HCT116 (cell line): ENCODE data around the gene DMXL2. TPM values are rescaled to one million over a fixed set of nuclear protein-coding genes. Genes with fewer than 3 reads are reported as not detected.

Experiments used
- ATAC-seq: fragments of 200-7000 bp; cut with Tn5 transposase; 2 replicates; pipeline ENCODE4 v1.9.1; 2020; ENCODE audit warnings: mild to moderate bottlenecking, moderate library complexity
- BruUV-seq: library from RNA; stranded (reverse); fragments of 400-500 nt; replicated peaks from 2 replicates; lab custom pipeline; 2021; lab: Mats Ljungman, UMichigan
- CTCF ChIA-PET: fragments of 300-600 bp; sonication (Branson Sonifier 250); formaldehyde crosslinking; loops from one replicate; lab custom pipeline; 2021; ENCODE audit warnings: antibody characterized with exemption; lab: Charles Lee
- POLR2A ChIA-PET: fragments of 300-600, 350-600 bp; sonication (Branson Sonifier 250); formaldehyde crosslinking; loops from one replicate; lab custom pipeline; 2021; ENCODE audit warnings: antibody characterized with exemption; lab: Charles Lee
- RAD21 ChIA-PET, 2 experiments: fragments of 300-600 bp; sonication (Branson Sonifier 250); formaldehyde crosslinking; loops; one replicate each; lab custom pipeline; 2023; ENCODE audit warnings: low total read pairs in 2 of 2; ENCODE audit not compliant: uncharacterized antibody in 2 of 2, unreplicated experiment in 2 of 2, low non-redundant PET in 1 of 2; lab: Charles Lee
- DNase-seq: peaks from one replicate; pipeline ENCODE4 v3.0.0-alpha.2; 2010; ENCODE audit warnings: low read depth, low spot score
- H2AFZ ChIP-seq: fragments of 200-600 bp; shearing (Covaris generic), sonication (generic); 2 replicates; pipeline ENCODE4 v1.6.1; 2017; ENCODE audit warnings: low read depth, mixed run types, mixed read lengths, antibody characterized with exemption, low read length; ENCODE audit not compliant: poor library complexity, severe bottlenecking
- H3K27ac ChIP-seq: 2 replicates; pipeline ENCODE4 v1.5.1; 2012; ENCODE audit warnings: low read depth, low read length
- H3K27me3 ChIP-seq: fragments of 200-600 bp; sonication (generic); 2 replicates; pipeline ENCODE4 v1.6.1; 2016; ENCODE audit warnings: mixed run types, low read length, mixed read lengths; ENCODE audit not compliant: insufficient read depth
- H3K36me3 ChIP-seq, 2 experiments: fragments of 200-500 bp in 1 of 2; fragments of 200-600 bp in 1 of 2; sonication (Bioruptor generic) in 1 of 2; sonication (generic) in 1 of 2; 2 replicates each; pipeline versions ENCODE4 v1.5.1 to v1.6.1; 2014 to 2016; ENCODE audit warnings: low read length in 2 of 2, inconsistent platforms in 1 of 2, mixed read lengths in 1 of 2, mixed run types in 1 of 2; ENCODE audit not compliant: insufficient read depth in 2 of 2, control insufficient read depth in 1 of 2
- H3K4me1 ChIP-seq, 2 experiments: fragments of 200-600 bp in 1 of 2; sonication (generic) in 1 of 2; 2 replicates each; pipeline versions ENCODE4 v1.5.1 to v1.6.1; 2012 to 2017; ENCODE audit warnings: low read length in 2 of 2, inconsistent platforms in 1 of 2, mild to moderate bottlenecking in 1 of 2, mixed read lengths in 1 of 2, mixed run types in 1 of 2, moderate library complexity in 1 of 2; ENCODE audit not compliant: insufficient read depth in 2 of 2, control insufficient read depth in 1 of 2
- H3K4me2 ChIP-seq: fragments of 200-600 bp; sonication (generic); 2 replicates; pipeline ENCODE4 v1.6.1; 2017; ENCODE audit warnings: mixed run types, low read length, mixed read lengths
- H3K4me3 ChIP-seq, 2 experiments: fragments of 200-600 bp in 1 of 2; sonication (generic) in 1 of 2; replicated peaks in 1 of 2; 2 replicates each; pipeline ENCODE4 v1.5.1; 2011 to 2016; ENCODE audit warnings: low read length in 2 of 2, control low read depth in 1 of 2, low read depth in 1 of 2, mild to moderate bottlenecking in 1 of 2, mixed read lengths in 1 of 2, mixed run types in 1 of 2
- H3K79me2 ChIP-seq: fragments of 200-600 bp; sonication (generic); 2 replicates; pipeline ENCODE4 v1.6.1; 2017; ENCODE audit warnings: mild to moderate bottlenecking, mixed run types, low read length, moderate library complexity, mixed read lengths; ENCODE audit not compliant: insufficient read depth
- H3K9ac ChIP-seq: fragments of 200-600 bp; sonication (generic); 2 replicates; pipeline ENCODE4 v1.6.1; 2016; ENCODE audit warnings: low read length, mixed read lengths
- H3K9me2 ChIP-seq: fragments of 200-600 bp; sonication (generic), shearing (Covaris generic); 2 replicates; pipeline ENCODE4 v1.6.1; 2017; ENCODE audit warnings: mixed run types, mild to moderate bottlenecking, moderate library complexity; ENCODE audit not compliant: insufficient read depth
- H3K9me3 ChIP-seq, 2 experiments: fragments of 200-500 bp in 1 of 2; fragments of 200-600 bp in 1 of 2; sonication (Bioruptor generic) in 1 of 2; sonication (generic) in 1 of 2; 2 replicates each; pipeline ENCODE4 v1.6.1; 2014 to 2017; ENCODE audit warnings: low read length in 2 of 2, mixed read lengths in 2 of 2, inconsistent platforms in 1 of 2, low read depth in 1 of 2, mild to moderate bottlenecking in 1 of 2, mixed run types in 1 of 2, moderate library complexity in 1 of 2; ENCODE audit not compliant: control insufficient read depth in 1 of 2, insufficient read depth in 1 of 2
- H4K20me1 ChIP-seq: fragments of 200-600 bp; sonication (generic), shearing (Covaris generic); 2 replicates; pipeline ENCODE4 v1.6.1; 2017; ENCODE audit warnings: mixed run types, mild to moderate bottlenecking, moderate library complexity; ENCODE audit not compliant: insufficient read depth
- CBX3 ChIP-seq: IDR thresholded peaks from 2 replicates; pipeline ENCODE4 v1.6.1; 2012; ENCODE audit warnings: low read depth
- CEBPB ChIP-seq: IDR thresholded peaks from 2 replicates; pipeline ENCODE4 v1.6.1; 2012; ENCODE audit warnings: low read depth
- EGR1 ChIP-seq: IDR thresholded peaks from 2 replicates; pipeline ENCODE4 v1.6.1; 2012; ENCODE audit warnings: low read depth
- EZH2 ChIP-seq: fragments of 200-600 bp; sonication (generic); IDR thresholded peaks from 2 replicates; pipeline ENCODE4 v1.6.1; 2017; ENCODE audit warnings: antibody characterized with exemption, mixed run types
- FOSL1 ChIP-seq: IDR thresholded peaks from 2 replicates; pipeline ENCODE4 v1.6.1; 2012; ENCODE audit warnings: low read depth
- POLR2A ChIP-seq: IDR thresholded peaks from 2 replicates; pipeline ENCODE4 v1.7.0; 2011; ENCODE audit warnings: borderline replicate concordance; ENCODE audit not compliant: insufficient read depth, insufficient read length; ENCODE audit errors: extremely low read depth
- POLR2AphosphoS5 ChIP-seq: IDR thresholded peaks from 2 replicates; pipeline ENCODE4 v1.6.1; 2011; ENCODE audit warnings: mild to moderate bottlenecking, low read depth, low read length, moderate library complexity
- RAD21 ChIP-seq: IDR thresholded peaks from 2 replicates; pipeline ENCODE4 v1.6.1; 2012; ENCODE audit warnings: low read depth, mild to moderate bottlenecking
- SIN3A ChIP-seq: IDR thresholded peaks from 2 replicates; pipeline ENCODE4 v1.6.1; 2012; ENCODE audit warnings: low read depth
- YY1 ChIP-seq: IDR thresholded peaks from 2 replicates; pipeline ENCODE4 v1.6.1; 2011; ENCODE audit warnings: low read length, low read depth, moderate library complexity, mild to moderate bottlenecking; ENCODE audit not compliant: insufficient replicate concordance; ENCODE audit errors: extremely low read depth
- ZFX ChIP-seq: fragments of 450-650 bp; IDR thresholded peaks from 2 replicates; pipeline ENCODE4 v1.6.1; 2017
- ZNF274 ChIP-seq: fragments of 200-500 bp; sonication (Bioruptor generic); IDR thresholded peaks from 2 replicates; pipeline ENCODE4 v1.6.1; 2014; ENCODE audit warnings: mild to moderate bottlenecking, low read depth, low read length, inconsistent platforms
- intact Hi-C: fragments of 100-400 bp; cut with micrococcal nuclease; formaldehyde crosslinking; loops from 2 replicates; pipeline ENCODE4 v1.10.0; 2022
- total RNA-seq: library from RNA; stranded (reverse); gene quantifications from one replicate; pipeline ENCODE4 v1.2.1, GENCODE V29; 2021; ENCODE audit not compliant: unreplicated experiment
- TF ChIP-seq, protein P1 (sequence below): IDR thresholded peaks from 2 replicates; pipeline ENCODE4 v1.6.1; 2012
- TF ChIP-seq, protein P2 (sequence below): IDR thresholded peaks from 2 replicates; pipeline ENCODE4 v1.6.1; 2012
- TF ChIP-seq, protein P3 (sequence below), 3 experiments: fragments of 200-600 bp in 1 of 3; sonication (generic) in 1 of 3; IDR thresholded peaks in 2 of 3; conservative IDR thresholded peaks in 1 of 3; 2 replicates each; pipeline ENCODE4 v1.5.1; 2012 to 2017; ENCODE audit warnings: low read depth in 2 of 3, low read length in 2 of 3, antibody characterized with exemption in 1 of 3, borderline replicate concordance in 1 of 3, control low read depth in 1 of 3, mild to moderate bottlenecking in 1 of 3, mixed read lengths in 1 of 3, mixed run types in 1 of 3, moderate library complexity in 1 of 3; ENCODE audit not compliant: insufficient read depth in 1 of 3
- TF ChIP-seq, protein P4 (sequence below): IDR thresholded peaks from 2 replicates; pipeline ENCODE4 v1.6.1; 2011; ENCODE audit warnings: mild to moderate bottlenecking, low read length, moderate library complexity; ENCODE audit not compliant: insufficient replicate concordance; ENCODE audit errors: extremely low read depth

DMXL2 gene
- total RNA-seq, 1 experiment from 2014 or later = 21.5 TPM

DNA sequence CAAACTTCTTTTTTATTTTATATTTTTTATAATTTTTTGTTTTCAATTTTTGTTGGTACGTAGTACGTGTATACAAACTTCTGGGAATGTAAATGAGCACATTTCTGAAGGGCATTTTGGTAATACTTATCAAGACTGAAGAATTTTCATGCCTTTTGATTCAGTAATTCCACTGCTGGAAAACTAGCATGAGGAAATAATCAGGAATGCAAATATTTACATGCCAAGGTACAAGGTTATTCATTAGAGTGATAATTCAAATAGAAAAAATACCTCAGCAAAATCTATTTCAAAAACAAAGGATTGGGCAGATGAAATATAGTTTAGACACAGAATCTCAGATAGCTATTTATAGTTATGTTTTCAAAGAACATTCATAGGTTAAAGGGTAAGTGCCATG, 128.7 kb downstream of the DMXL2 start:
- no peaks in the 10 kb centered on the region for H3K27me3 ChIP-seq
- H3K36me3 ChIP-seq = no peaks in the 10 kb centered on the region
- TF ChIP-seq ZFX (no peak), RAD21 (no peak), CEBPB (no peak), POLR2AphosphoS5 (no peak), SIN3A (no peak), YY1 (no peak), POLR2A (no peak), ZNF274 (no peak), EGR1 (no peak), CBX3 (no peak), EZH2 (no peak)
- TF ChIP-seq, protein P1, sequence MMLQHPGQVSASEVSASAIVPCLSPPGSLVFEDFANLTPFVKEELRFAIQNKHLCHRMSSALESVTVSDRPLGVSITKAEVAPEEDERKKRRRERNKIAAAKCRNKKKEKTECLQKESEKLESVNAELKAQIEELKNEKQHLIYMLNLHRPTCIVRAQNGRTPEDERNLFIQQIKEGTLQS = no peak
- TF ChIP-seq, protein P2, sequence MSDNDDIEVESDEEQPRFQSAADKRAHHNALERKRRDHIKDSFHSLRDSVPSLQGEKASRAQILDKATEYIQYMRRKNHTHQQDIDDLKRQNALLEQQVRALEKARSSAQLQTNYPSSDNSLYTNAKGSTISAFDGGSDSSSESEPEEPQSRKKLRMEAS = no peak
- no peak overlapping the region for H3K9ac ChIP-seq
- no peaks in the 10 kb centered on the region for H3K9me3 ChIP-seq
- no peak for ATAC-seq
- peaks cover 0 to 7% of the 10 kb centered on the region in 2 experiments; a peak in 2 of 4 replicates for H3K4me1 ChIP-seq
- no peaks in the 10 kb centered on the region for H4K20me1 ChIP-seq
- no peak overlapping the region for H3K27ac ChIP-seq
- ChIA-PET RAD21 (no interaction called here), CTCF (no interaction called here), POLR2A (no interaction called here)
- H3K79me2 ChIP-seq = no peaks in the 10 kb centered on the region
- no peak overlapping the region for H2AFZ ChIP-seq
- no peaks in the 10 kb centered on the region for H3K9me2 ChIP-seq
- BruUV-seq = no TSS peak
- intact Hi-C loops = no loop called here
- DNase-seq = no peak
- H3K4me2 ChIP-seq = no peak overlapping the region
- no peak overlapping the region for H3K4me3 ChIP-seq

DNA sequence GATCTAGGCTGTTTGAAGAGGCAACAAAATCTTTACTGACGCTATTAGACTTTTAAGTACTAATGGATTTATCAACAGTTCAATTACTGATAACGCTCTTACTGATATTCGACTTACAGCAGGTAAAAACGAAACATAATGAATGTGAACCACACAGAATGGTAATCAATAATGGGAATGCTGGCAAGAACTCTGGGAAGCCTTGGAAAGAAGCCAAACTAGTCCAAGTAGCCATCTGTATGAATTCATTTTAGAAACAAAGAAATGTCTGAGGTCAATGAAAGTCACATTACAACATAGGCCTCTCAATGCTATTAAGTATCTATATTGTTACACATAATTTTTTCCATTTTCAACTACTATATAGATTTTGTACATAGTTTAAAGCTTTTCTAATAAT, 130.0 kb downstream of the DMXL2 start:
- H3K9me2 ChIP-seq = no peaks in the 10 kb centered on the region
- no peak overlapping the region for H3K4me2 ChIP-seq
- no peak overlapping the region for H3K4me3 ChIP-seq
- no TSS peak for BruUV-seq
- H2AFZ ChIP-seq = no peak overlapping the region
- RAD21 ChIA-PET = no interaction called here
- TF ChIP-seq YY1 = no peak
- TF ChIP-seq FOSL1 = no peak
- no peak for TF ChIP-seq CEBPB
- TF ChIP-seq, protein P3, sequence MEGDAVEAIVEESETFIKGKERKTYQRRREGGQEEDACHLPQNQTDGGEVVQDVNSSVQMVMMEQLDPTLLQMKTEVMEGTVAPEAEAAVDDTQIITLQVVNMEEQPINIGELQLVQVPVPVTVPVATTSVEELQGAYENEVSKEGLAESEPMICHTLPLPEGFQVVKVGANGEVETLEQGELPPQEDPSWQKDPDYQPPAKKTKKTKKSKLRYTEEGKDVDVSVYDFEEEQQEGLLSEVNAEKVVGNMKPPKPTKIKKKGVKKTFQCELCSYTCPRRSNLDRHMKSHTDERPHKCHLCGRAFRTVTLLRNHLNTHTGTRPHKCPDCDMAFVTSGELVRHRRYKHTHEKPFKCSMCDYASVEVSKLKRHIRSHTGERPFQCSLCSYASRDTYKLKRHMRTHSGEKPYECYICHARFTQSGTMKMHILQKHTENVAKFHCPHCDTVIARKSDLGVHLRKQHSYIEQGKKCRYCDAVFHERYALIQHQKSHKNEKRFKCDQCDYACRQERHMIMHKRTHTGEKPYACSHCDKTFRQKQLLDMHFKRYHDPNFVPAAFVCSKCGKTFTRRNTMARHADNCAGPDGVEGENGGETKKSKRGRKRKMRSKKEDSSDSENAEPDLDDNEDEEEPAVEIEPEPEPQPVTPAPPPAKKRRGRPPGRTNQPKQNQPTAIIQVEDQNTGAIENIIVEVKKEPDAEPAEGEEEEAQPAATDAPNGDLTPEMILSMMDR (IDR thresholded peaks at IDR 0.05 in 2 of 3, conservative IDR thresholded peaks at IDR 0.05 in 1 of 3; ENCODE audit: borderline replicate concordance in 1 of 3, insufficient read depth in 1 of 3, low read depth in 2 of 3, low read length in 2 of 3) = no peak
- TF ChIP-seq EGR1 = no peak
- TF ChIP-seq, protein P2 = no peak
- no peak for TF ChIP-seq ZFX
- TF ChIP-seq, protein P4, sequence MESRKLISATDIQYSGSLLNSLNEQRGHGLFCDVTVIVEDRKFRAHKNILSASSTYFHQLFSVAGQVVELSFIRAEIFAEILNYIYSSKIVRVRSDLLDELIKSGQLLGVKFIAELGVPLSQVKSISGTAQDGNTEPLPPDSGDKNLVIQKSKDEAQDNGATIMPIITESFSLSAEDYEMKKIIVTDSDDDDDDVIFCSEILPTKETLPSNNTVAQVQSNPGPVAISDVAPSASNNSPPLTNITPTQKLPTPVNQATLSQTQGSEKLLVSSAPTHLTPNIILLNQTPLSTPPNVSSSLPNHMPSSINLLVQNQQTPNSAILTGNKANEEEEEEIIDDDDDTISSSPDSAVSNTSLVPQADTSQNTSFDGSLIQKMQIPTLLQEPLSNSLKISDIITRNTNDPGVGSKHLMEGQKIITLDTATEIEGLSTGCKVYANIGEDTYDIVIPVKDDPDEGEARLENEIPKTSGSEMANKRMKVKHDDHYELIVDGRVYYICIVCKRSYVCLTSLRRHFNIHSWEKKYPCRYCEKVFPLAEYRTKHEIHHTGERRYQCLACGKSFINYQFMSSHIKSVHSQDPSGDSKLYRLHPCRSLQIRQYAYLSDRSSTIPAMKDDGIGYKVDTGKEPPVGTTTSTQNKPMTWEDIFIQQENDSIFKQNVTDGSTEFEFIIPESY = no peak
- H3K9me3 ChIP-seq = no peaks in the 10 kb centered on the region
- CTCF ChIA-PET = no interaction called here
- 0 out of 4 replicates have a peak, but pooled peaks cover 0 to 3% of the 10 kb centered on the region in 2 experiments for H3K36me3 ChIP-seq
- intact Hi-C loops = no loop called here
- no peaks in the 10 kb centered on the region for H3K27me3 ChIP-seq
- no peaks in the 10 kb centered on the region for H4K20me1 ChIP-seq
- DNase-seq (no peak), ATAC-seq (no peak)
- H3K27ac ChIP-seq = no peak overlapping the region
- H3K4me1 ChIP-seq = peaks cover 0 to under 1% of the 10 kb centered on the region in 2 experiments; a peak in 1 of 4 replicates
- POLR2A ChIA-PET = no interaction called here
- H3K9ac ChIP-seq = no peak overlapping the region
- H3K79me2 ChIP-seq = no peaks in the 10 kb centered on the region
